Astrocyte (in vitro differentiated cells and primary cell): Measurements from ENCODE around the gene SPDEF. TPM values are rescaled to one million over a fixed set of nuclear protein-coding genes. Genes with fewer than 3 reads are reported as not detected.

ENCODE experiments used
- DNase-seq: peaks from one replicate; pipeline ENCODE4 v3.0.0-alpha.2; 2010; ENCODE audit warnings: low read depth
- FAIRE-seq: peaks from 2 replicates; lab custom pipeline; 2011; peaks lifted over from hg19 to GRCh38; lab: Jason Lieb, UNC
- H2AFZ ChIP-seq: 2 replicates; pipeline ENCODE4 v1.6.0; 2012; ENCODE audit warnings: low read depth, low read length, inconsistent platforms
- H3K27ac ChIP-seq: 2 replicates; pipeline ENCODE4 v1.5.1; 2011; ENCODE audit warnings: low read depth, low read length, inconsistent platforms
- H3K27me3 ChIP-seq: 2 replicates; pipeline ENCODE4 v1.6.0; 2011; ENCODE audit warnings: low read length, inconsistent platforms; ENCODE audit not compliant: insufficient read depth
- H3K36me3 ChIP-seq: 2 replicates; pipeline ENCODE4 v1.5.1; 2011; ENCODE audit warnings: low read length, inconsistent platforms; ENCODE audit not compliant: insufficient read depth
- H3K4me1 ChIP-seq: 2 replicates; pipeline ENCODE4 v1.5.1; 2011; ENCODE audit warnings: low read length, inconsistent platforms; ENCODE audit not compliant: insufficient read depth
- H3K4me2 ChIP-seq: 2 replicates; pipeline ENCODE4 v1.6.0; 2012; ENCODE audit warnings: low read length, inconsistent platforms
- H3K4me3 ChIP-seq: 2 replicates; pipeline ENCODE4 v1.5.1; 2011; ENCODE audit warnings: low read depth, mild to moderate bottlenecking, low read length, inconsistent platforms; ENCODE audit not compliant: insufficient read depth
- H3K79me2 ChIP-seq: 2 replicates; pipeline ENCODE4 v1.6.0; 2012; ENCODE audit warnings: mild to moderate bottlenecking, low read length, inconsistent platforms; ENCODE audit not compliant: insufficient read depth
- H3K9ac ChIP-seq: 2 replicates; pipeline ENCODE4 v1.6.0; 2012; ENCODE audit warnings: mild to moderate bottlenecking, low read length, inconsistent platforms
- H3K9me3 ChIP-seq: 2 replicates; pipeline ENCODE4 v1.5.1; 2012; ENCODE audit warnings: low read depth, mild to moderate bottlenecking, low read length, inconsistent platforms; ENCODE audit not compliant: insufficient read depth
- H4K20me1 ChIP-seq: 2 replicates; pipeline ENCODE4 v1.6.0; 2012; ENCODE audit warnings: low read length, inconsistent platforms; ENCODE audit not compliant: insufficient read depth
- H3K27ac Mint-ChIP-seq: one replicate; pipeline ENCODE4 v1.8.0; 2021; ENCODE audit warnings: mild to moderate bottlenecking, mixed read lengths; ENCODE audit not compliant: unreplicated experiment
- H3K27me3 Mint-ChIP-seq: one replicate; pipeline ENCODE4 v1.8.0; 2021; ENCODE audit warnings: low read depth, mixed read lengths; ENCODE audit not compliant: unreplicated experiment
- H3K36me3 Mint-ChIP-seq: one replicate; pipeline ENCODE4 v1.8.0; 2021; ENCODE audit warnings: low read depth, mixed read lengths; ENCODE audit not compliant: unreplicated experiment
- H3K4me1 Mint-ChIP-seq: one replicate; pipeline ENCODE4 v1.8.0; 2021; ENCODE audit warnings: low read depth, mixed read lengths; ENCODE audit not compliant: unreplicated experiment
- H3K4me3 Mint-ChIP-seq: one replicate; pipeline ENCODE4 v1.8.0; 2021; ENCODE audit warnings: mild to moderate bottlenecking, moderate library complexity, mixed read lengths; ENCODE audit not compliant: unreplicated experiment
- H3K9me3 Mint-ChIP-seq: one replicate; pipeline ENCODE4 v1.8.0; 2021; ENCODE audit warnings: mild to moderate bottlenecking, mixed read lengths; ENCODE audit not compliant: unreplicated experiment
- CTCF ChIP-seq: IDR thresholded peaks from 2 replicates; pipeline ENCODE4 v1.5.1; 2011; ENCODE audit warnings: low read depth, mild to moderate bottlenecking, inconsistent platforms, low read length, moderate library complexity; ENCODE audit not compliant: insufficient read depth
- EZH2 ChIP-seq: IDR thresholded peaks from 2 replicates; pipeline ENCODE4 v1.6.1; 2012; ENCODE audit warnings: mild to moderate bottlenecking, low read length, inconsistent platforms; ENCODE audit not compliant: insufficient read depth
- total RNA-seq: library from RNA; stranded (reverse); gene quantifications from 2 replicates; pipeline ENCODE4 v1.2.1, GENCODE V29; 2021

SPDEF gene
- total RNA-seq, 1 donor from 2014 or later = 0.16 TPM

GRCh38 chr6:34575326-34575725, 19.2 kb upstream of the SPDEF start:
- DNase-seq = no peak

GRCh38 chr6:34574647-34575293, 18.6 kb upstream of the SPDEF start:
- Histone ChIP-seq H3K36me3 (no peaks in the 10 kb centered on the region), H3K9me3 (no peaks in the 10 kb centered on the region), H2AFZ (no peak overlapping the region), H3K27ac (no peak overlapping the region), H3K9ac (no peak overlapping the region), H3K27me3 (no peaks in the 10 kb centered on the region), H3K79me2 (no peaks in the 10 kb centered on the region), H4K20me1 (no peaks in the 10 kb centered on the region), H3K4me3 (no peak overlapping the region), H3K4me1 (no peaks in the 10 kb centered on the region), H3K4me2 (no peak overlapping the region)
- H3K9me3 Mint-ChIP-seq = no peaks in the 10 kb centered on the region
- no peak for TF ChIP-seq CTCF
- no peak for TF ChIP-seq EZH2
- DNase-seq (no peak), FAIRE-seq (no peak)
- H3K4me3 Mint-ChIP-seq = no peak overlapping the region
- peaks cover 4% of the 10 kb centered on the region for H3K36me3 Mint-ChIP-seq
- no peak overlapping the region for H3K27ac Mint-ChIP-seq
- peaks cover 11% of the 10 kb centered on the region for H3K27me3 Mint-ChIP-seq
- H3K4me1 Mint-ChIP-seq = no peaks in the 10 kb centered on the region

More at GRCh38 chr6:34575326-34575725, 19.2 kb upstream of the SPDEF start:
- Histone ChIP-seq H3K79me2 (no peaks in the 10 kb centered on the region), H2AFZ (no peak overlapping the region), H3K9ac (no peak overlapping the region), H3K27ac (no peak overlapping the region), H3K27me3 (no peaks in the 10 kb centered on the region), H3K4me3 (no peak overlapping the region), H3K4me2 (no peak overlapping the region), H4K20me1 (no peaks in the 10 kb centered on the region), H3K9me3 (no peaks in the 10 kb centered on the region), H3K36me3 (no peaks in the 10 kb centered on the region), H3K4me1 (no peaks in the 10 kb centered on the region)
- H3K4me3 Mint-ChIP-seq = no peak overlapping the region
- H3K9me3 Mint-ChIP-seq = no peaks in the 10 kb centered on the region
- peaks cover 9% of the 10 kb centered on the region for H3K27me3 Mint-ChIP-seq
- H3K4me1 Mint-ChIP-seq = no peaks in the 10 kb centered on the region
- H3K27ac Mint-ChIP-seq = no peak overlapping the region
- peaks cover 4% of the 10 kb centered on the region for H3K36me3 Mint-ChIP-seq
- no peak for TF ChIP-seq EZH2
- no peak for TF ChIP-seq CTCF
- FAIRE-seq = no peak

GRCh38 chr6:34573567-34574183, 17.5 kb upstream of the SPDEF start:
- DNase-seq = no peak
- Histone ChIP-seq H3K27me3 (no peaks in the 10 kb centered on the region), H3K79me2 (no peaks in the 10 kb centered on the region), H3K4me1 (no peaks in the 10 kb centered on the region), H3K4me3 (no peak overlapping the region), H2AFZ (no peak overlapping the region), H3K36me3 (no peaks in the 10 kb centered on the region), H3K9ac (no peak overlapping the region), H4K20me1 (no peaks in the 10 kb centered on the region), H3K4me2 (no peak overlapping the region), H3K9me3 (no peaks in the 10 kb centered on the region), H3K27ac (no peak overlapping the region)
- Mint-ChIP-seq H3K9me3 (no peaks in the 10 kb centered on the region), H3K4me3 (no peak overlapping the region), H3K36me3 (peaks cover 2% of the 10 kb centered on the region), H3K27me3 (peaks cover 14% of the 10 kb centered on the region), H3K27ac (no peak overlapping the region), H3K4me1 (no peaks in the 10 kb centered on the region)
- FAIRE-seq = no peak
- TF ChIP-seq CTCF = no peak
- no peak for TF ChIP-seq EZH2
